Measurements from ENCODE around the gene SNX25. TPM values are rescaled to one million over a fixed set of nuclear protein-coding genes. Genes with fewer than 3 reads are reported as not detected.
"Not testable (repeated sequence)": the region's sequence is repeated elsewhere in the genome, so short reads cannot be mapped to it uniquely, and the experiment has no call there.

The SNX25 gene
- total RNA-seq, 2 donors from 2014 or later: 13.3 to 30.6 TPM

DNA sequence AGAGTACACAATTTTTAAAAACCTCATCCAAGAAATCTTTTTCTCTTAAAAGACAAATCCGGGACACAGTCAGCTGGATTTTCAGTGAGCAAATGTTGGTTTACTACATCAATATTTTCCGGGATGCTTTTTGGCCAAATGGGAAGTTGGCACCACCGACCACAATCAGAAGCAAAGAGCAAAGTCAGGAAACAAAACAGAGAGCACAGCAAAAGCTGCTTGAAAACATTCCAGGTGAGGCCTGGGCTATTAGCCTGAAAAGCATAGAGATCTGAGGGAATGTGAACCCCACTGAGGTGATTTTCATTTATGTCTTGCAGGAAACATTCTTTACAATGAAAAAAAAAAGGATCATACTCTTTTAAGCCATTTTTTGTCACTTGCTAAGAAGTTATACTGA is 152.5 kb downstream of the SNX25 start:
- DNase-seq: no peak
- no peaks in the 10 kb centered on the region for H3K27me3 ChIP-seq
- H3K27ac ChIP-seq: no peak overlapping the region

DNA sequence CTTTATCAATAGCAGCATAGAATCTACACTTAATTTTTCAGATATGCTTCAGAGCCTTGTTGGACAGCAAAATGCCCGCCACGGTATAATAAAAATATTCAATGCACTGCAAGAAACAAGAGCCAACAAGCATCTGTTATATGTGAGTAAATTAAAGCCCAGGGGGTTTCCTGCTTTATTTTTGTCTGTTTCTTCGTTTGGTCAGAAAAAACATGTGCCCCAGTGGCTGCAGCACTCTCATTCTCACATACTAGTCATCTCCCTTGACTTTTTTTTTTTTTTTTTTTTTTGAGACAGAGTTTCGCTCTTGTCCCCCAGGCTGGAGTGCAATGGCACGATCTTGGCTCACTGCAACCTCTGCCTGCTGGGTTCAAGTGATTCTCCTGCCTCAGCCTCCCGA is 153.2 kb downstream of the SNX25 start:
- H3K9me3 ChIP-seq; H3K4me3 ChIP-seq; H3K4me1 ChIP-seq; H3K36me3 ChIP-seq; DNase-seq; H3K27me3 ChIP-seq; H3K9ac ChIP-seq (ENCODE audit: low read depth in 2 of 2, low read length in 2 of 2); H3K27ac ChIP-seq; intact Hi-C loops (cut with DNase I): not testable (repeated sequence)

More for the DNA sequence above, 152.5 kb downstream of the SNX25 start:
- Histone ChIP-seq H3K36me3 (no peaks in the 10 kb centered on the region), H3K9ac (ENCODE audit: low read depth in 2 of 2, low read length in 2 of 2) (no peak overlapping the region), H3K9me3 (no peaks in the 10 kb centered on the region), H3K4me3 (no peak overlapping the region), H3K4me1 (no peaks in the 10 kb centered on the region)
- intact Hi-C loops (cut with DNase I): no loop called here
- TF ChIP-seq, protein P1, sequence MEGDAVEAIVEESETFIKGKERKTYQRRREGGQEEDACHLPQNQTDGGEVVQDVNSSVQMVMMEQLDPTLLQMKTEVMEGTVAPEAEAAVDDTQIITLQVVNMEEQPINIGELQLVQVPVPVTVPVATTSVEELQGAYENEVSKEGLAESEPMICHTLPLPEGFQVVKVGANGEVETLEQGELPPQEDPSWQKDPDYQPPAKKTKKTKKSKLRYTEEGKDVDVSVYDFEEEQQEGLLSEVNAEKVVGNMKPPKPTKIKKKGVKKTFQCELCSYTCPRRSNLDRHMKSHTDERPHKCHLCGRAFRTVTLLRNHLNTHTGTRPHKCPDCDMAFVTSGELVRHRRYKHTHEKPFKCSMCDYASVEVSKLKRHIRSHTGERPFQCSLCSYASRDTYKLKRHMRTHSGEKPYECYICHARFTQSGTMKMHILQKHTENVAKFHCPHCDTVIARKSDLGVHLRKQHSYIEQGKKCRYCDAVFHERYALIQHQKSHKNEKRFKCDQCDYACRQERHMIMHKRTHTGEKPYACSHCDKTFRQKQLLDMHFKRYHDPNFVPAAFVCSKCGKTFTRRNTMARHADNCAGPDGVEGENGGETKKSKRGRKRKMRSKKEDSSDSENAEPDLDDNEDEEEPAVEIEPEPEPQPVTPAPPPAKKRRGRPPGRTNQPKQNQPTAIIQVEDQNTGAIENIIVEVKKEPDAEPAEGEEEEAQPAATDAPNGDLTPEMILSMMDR (IDR thresholded peaks at IDR 0.05): no peak

DNA sequence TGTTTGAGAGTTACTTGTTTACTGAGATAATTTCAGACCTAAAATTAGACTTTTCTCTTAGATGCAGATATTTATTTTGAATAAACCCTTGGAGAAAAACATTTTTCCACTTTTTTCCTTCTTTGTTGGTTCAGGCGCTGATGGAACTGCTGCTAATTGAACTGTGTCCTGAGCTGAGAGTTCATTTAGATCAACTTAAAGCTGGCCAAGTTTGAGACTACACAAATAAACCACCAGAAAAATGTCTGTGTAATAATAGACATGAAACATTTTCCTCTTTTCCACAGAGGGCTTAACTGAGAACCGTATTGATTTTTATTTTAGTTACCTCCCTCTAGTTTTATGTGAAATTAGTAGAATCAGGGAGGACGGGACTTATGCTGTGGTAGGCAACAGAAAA is 153.9 kb downstream of the SNX25 start:
- Histone ChIP-seq H3K4me3 (no peak overlapping the region), H3K27ac (no peak overlapping the region), H3K9me3 (no peaks in the 10 kb centered on the region), H3K36me3 (no peaks in the 10 kb centered on the region), H3K27me3 (no peaks in the 10 kb centered on the region), H3K9ac (ENCODE audit: low read depth in 2 of 2, low read length in 2 of 2) (no peak overlapping the region), H3K4me1 (no peaks in the 10 kb centered on the region)
- intact Hi-C loops (cut with DNase I): no loop called here
- DNase-seq: no peak
- TF ChIP-seq, protein P1 (IDR thresholded peaks at IDR 0.05): no peak

DNA sequence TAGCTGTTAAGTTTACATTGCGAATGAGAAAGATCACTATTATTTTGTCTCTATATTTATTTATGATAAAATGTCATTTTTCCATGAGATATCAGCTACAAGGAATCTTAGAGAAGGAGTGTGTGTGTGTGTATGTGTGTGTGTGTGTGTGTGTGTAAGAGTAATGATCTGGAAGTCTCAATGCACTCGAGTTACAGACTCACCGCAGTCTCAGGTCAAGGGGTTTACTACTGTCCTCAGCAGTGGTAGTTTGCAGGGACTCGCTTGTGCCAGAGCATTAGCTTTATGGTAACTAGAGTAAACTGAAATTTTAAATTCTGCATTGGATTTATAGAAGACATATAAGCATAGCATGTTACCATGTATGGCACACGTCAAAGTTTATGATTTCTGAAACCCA is 155.5 kb downstream of the SNX25 start:
- H3K4me3 ChIP-seq: no peak overlapping the region
- H3K36me3 ChIP-seq: no peaks in the 10 kb centered on the region
- TF ChIP-seq, protein P1 (IDR thresholded peaks at IDR 0.05): no peak
- H3K9me3 ChIP-seq: no peaks in the 10 kb centered on the region
- DNase-seq: no peak
- intact Hi-C loops (cut with DNase I): no loop called here
- H3K4me1 ChIP-seq: no peaks in the 10 kb centered on the region
- no peaks in the 10 kb centered on the region for H3K27me3 ChIP-seq
- H3K9ac ChIP-seq (ENCODE audit: low read depth in 2 of 2, low read length in 2 of 2): no peak overlapping the region
- no peak overlapping the region for H3K27ac ChIP-seq

DNA sequence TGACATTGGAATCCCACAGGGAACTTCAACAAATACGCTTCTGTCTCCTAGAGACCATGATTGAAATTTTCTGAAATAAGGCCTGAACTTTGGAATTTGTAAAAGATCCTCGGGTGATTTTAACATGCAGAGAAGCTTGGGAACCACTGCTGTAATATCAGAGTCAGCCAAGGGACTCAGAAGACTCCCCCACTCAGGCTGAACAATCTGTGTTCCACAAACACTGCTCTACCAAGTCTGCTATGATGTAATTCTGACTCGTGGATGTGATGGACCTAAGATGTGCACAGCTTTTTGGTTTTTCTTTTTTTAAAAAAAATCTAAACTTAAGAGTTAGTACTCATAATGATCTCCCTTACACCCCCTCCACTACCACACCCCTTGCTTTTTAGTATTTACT is 160.3 kb downstream of the SNX25 start:
- intact Hi-C loops (cut with DNase I): no loop called here
- Histone ChIP-seq H3K4me1 (no peaks in the 10 kb centered on the region), H3K9ac (ENCODE audit: low read depth in 2 of 2, low read length in 2 of 2) (no peak overlapping the region), H3K27me3 (no peaks in the 10 kb centered on the region), H3K36me3 (no peaks in the 10 kb centered on the region), H3K4me3 (no peak overlapping the region), H3K9me3 (no peaks in the 10 kb centered on the region), H3K27ac (no peak overlapping the region)
- TF ChIP-seq, protein P1 (IDR thresholded peaks at IDR 0.05): no peak
- DNase-seq: no peak

DNA sequence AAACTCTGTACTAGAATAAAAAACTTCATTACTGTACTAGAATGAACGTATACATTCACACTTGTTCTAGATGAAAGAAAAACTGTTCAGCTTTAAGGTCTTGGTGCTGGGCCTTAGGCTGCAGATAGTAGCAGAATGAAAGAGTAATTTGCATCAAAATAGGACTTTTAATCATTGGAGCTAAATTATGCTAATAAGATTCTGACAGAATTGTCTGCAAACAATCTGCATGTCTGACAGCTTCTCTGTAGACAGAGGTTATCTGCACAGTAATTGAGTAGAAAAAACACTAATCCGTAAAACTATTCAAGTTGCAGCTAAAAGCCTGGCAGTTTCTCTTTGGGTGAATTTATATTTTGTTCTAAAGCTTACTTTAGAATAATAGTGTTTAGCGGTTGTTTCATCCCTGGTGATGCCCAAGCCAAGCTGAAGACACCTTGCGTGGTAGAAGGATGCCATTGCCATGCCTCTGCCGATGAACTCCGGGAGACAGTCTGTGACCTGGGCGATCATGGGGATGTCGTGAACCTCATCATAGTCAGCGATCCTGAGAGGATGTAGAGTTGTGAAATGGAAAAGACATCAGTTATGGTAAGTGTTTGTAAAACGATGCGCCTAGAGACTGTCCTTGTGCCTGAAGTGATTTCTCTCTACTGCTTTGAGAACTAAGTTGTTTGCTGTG is 161.0 kb downstream of the SNX25 start:
- Histone ChIP-seq H3K27me3 (no peaks in the 10 kb centered on the region), H3K9me3 (no peaks in the 10 kb centered on the region), H3K27ac (no peak overlapping the region), H3K4me3 (no peak overlapping the region), H3K4me1 (no peaks in the 10 kb centered on the region), H3K9ac (ENCODE audit: low read depth in 2 of 2, low read length in 2 of 2) (no peak overlapping the region), H3K36me3 (no peaks in the 10 kb centered on the region)
- no peak for DNase-seq
- intact Hi-C loops (cut with DNase I): no loop called here
- TF ChIP-seq, protein P1 (IDR thresholded peaks at IDR 0.05): no peak

Data from colonic mucosa (tissue), 4 donors.